K562 (cell line): Measurements from ENCODE around the gene QARS1. TPM values are rescaled to one million over a fixed set of nuclear protein-coding genes. Genes with fewer than 3 reads are reported as not detected.

Experiments
- ARNT ChIP-seq, 2 experiments: fragments of 450-650 bp; IDR thresholded peaks; 2 replicates each; pipeline ENCODE4 v1.6.1; 2016; ENCODE audit warnings: mild to moderate bottlenecking in 1 of 2
- BCL6 ChIP-seq: fragments of 250-450 bp; sonication (Bioruptor Pico); IDR thresholded peaks from 2 replicates; pipeline ENCODE4 v1.4.0; 2020
- CBX3 ChIP-seq, 2 experiments: IDR thresholded peaks; 1 replicate in 1 of 2; 2 replicates in 1 of 2; pipeline ENCODE4 v1.6.1; 2012; ENCODE audit warnings: inconsistent platforms in 2 of 2, low read length in 2 of 2, borderline replicate concordance in 1 of 2, control low read depth in 1 of 2
- CEBPB ChIP-seq: fragments of 450-650 bp; IDR thresholded peaks from 2 replicates; pipeline ENCODE4 v1.6.1; 2016; ENCODE audit warnings: missing genetic modification characterization, missing compliant biosample characterization
- FOXP1 ChIP-seq: sonication (generic); formaldehyde crosslinking; IDR thresholded peaks from 2 replicates; pipeline ENCODE4 v1.8.0; 2022; ENCODE audit warnings: mild to moderate bottlenecking, missing genetic modification reagents
- GTF2F1 ChIP-seq: IDR thresholded peaks from 2 replicates; pipeline ENCODE4 v1.6.1; 2011; ENCODE audit warnings: low read depth, low read length, improper control_type of control experiment
- HDGF ChIP-seq: fragments of 450-650 bp; IDR thresholded peaks from 2 replicates; pipeline ENCODE4 v1.6.1; 2016
- MIER1 ChIP-seq: fragments of 450-650 bp; IDR thresholded peaks from 2 replicates; pipeline ENCODE4 v1.6.1; 2016; ENCODE audit warnings: antibody characterized with exemption, mild to moderate bottlenecking, low read depth
- NELFE ChIP-seq: IDR thresholded peaks from 2 replicates; pipeline ENCODE4 v1.6.1; 2011; ENCODE audit warnings: mild to moderate bottlenecking; ENCODE audit not compliant: insufficient read depth, insufficient read length
- NEUROD1 ChIP-seq: fragments of 150-350 bp; IDR thresholded peaks from 2 replicates; pipeline ENCODE4 v1.6.1; 2014; ENCODE audit warnings: borderline replicate concordance, low read length, low read depth; ENCODE audit not compliant: partially characterized antibody
- OTX1 ChIP-seq: fragments of 450-650 bp; formaldehyde crosslinking; IDR thresholded peaks from 2 replicates; pipeline ENCODE4 v1.4.0; 2022; ENCODE audit warnings: mild to moderate bottlenecking
- POLR3G ChIP-seq: IDR thresholded peaks from 2 replicates; pipeline ENCODE4 v1.6.1; 2011; ENCODE audit not compliant: insufficient read length, insufficient replicate concordance; ENCODE audit errors: extremely low read depth
- RCOR1 ChIP-seq, 2 experiments: IDR thresholded peaks; 2 replicates each; pipeline ENCODE4 v1.6.1; 2012; ENCODE audit warnings: low read depth in 2 of 2, low read length in 2 of 2, borderline replicate concordance in 1 of 2, improper control_type of control experiment in 1 of 2
- SRSF9 ChIP-seq: fragments of 200-400 bp; formaldehyde crosslinking; IDR thresholded peaks from 2 replicates; pipeline ENCODE4 v1.6.1; 2017; ENCODE audit warnings: low read depth, low read length, borderline replicate concordance
- TAF1 ChIP-seq: IDR thresholded peaks from 2 replicates; pipeline ENCODE4 v1.6.1; 2011; ENCODE audit warnings: mild to moderate bottlenecking, low read length, moderate library complexity; ENCODE audit not compliant: insufficient read depth, control insufficient read depth, severe bottlenecking; ENCODE audit errors: extremely low read depth
- TAF7 ChIP-seq: fragments of 450-650 bp; IDR thresholded peaks from 2 replicates; pipeline ENCODE4 v1.6.1; 2016; ENCODE audit warnings: missing genetic modification characterization, missing compliant biosample characterization
- ZC3H4 ChIP-seq: sonication (generic); formaldehyde crosslinking; IDR thresholded peaks from 2 replicates; pipeline ENCODE4 v1.9.0; 2021; ENCODE audit warnings: missing genetic modification reagents, borderline replicate concordance
- ZFP1 ChIP-seq: fragments of 450-650 bp; formaldehyde crosslinking; IDR thresholded peaks from 2 replicates; pipeline ENCODE4 v1.4.0; 2020; ENCODE audit warnings: mild to moderate bottlenecking, mixed read lengths
- polyA plus RNA-seq, 8 experiments: library from polyadenylated mRNA; depleted of rRNA in 4 of 8; stranded (reverse) in 5 of 8; unstranded in 3 of 8; fragments of >200 nt; fragmentation: Nextera tagmentation in 2 of 8; fragmentation: Illumina TruSeq in 1 of 8; extraction: Ambion mirVana in 2 of 8; extraction: Trizol in 1 of 8; gene quantifications; 2 replicates each; pipeline versions ENCODE4 v1.2.1 to v1.2.3, GENCODE V29; 2011 to 2014; ENCODE audit warnings: inconsistent platforms in 1 of 8, missing spikeins in 1 of 8
- total RNA-seq, 7 experiments: library from RNA; depleted of rRNA in 6 of 7; stranded (reverse); fragments of >200 nt in 6 of 7; fragmentation: Illumina TruSeq in 2 of 7; extraction: Trizol in 2 of 7; gene quantifications; 2 replicates each; pipeline versions ENCODE4 v1.2.1 to v1.2.3, GENCODE V29; 2011 to 2021; ENCODE audit warnings: low replicate concordance in 1 of 7
- TF ChIP-seq, protein P1 (sequence below): fragments of 250-450 bp; sonication (Bioruptor Pico); IDR thresholded peaks from 2 replicates; pipeline ENCODE4 v1.4.0; 2020; ENCODE audit warnings: mild to moderate bottlenecking, moderate library complexity
- TF ChIP-seq, protein P2 (sequence below): fragments of 250-450 bp; sonication (Bioruptor Pico); IDR thresholded peaks from 2 replicates; pipeline ENCODE4 v1.5.0; 2020; ENCODE audit warnings: mild to moderate bottlenecking, borderline replicate concordance
- TF ChIP-seq, protein P3 (sequence below): fragments of 450-650 bp; IDR thresholded peaks from 2 replicates; pipeline ENCODE4 v1.6.1; 2016; ENCODE audit warnings: missing biosample characterization, missing genetic modification characterization

Gene QARS1
- total and polyA plus RNA-seq, 9 of the 15 experiments (the other 6 are each of a cell fraction or from before 2014, with no cell fraction given): 148 to 310 (median 273) TPM

DNA sequence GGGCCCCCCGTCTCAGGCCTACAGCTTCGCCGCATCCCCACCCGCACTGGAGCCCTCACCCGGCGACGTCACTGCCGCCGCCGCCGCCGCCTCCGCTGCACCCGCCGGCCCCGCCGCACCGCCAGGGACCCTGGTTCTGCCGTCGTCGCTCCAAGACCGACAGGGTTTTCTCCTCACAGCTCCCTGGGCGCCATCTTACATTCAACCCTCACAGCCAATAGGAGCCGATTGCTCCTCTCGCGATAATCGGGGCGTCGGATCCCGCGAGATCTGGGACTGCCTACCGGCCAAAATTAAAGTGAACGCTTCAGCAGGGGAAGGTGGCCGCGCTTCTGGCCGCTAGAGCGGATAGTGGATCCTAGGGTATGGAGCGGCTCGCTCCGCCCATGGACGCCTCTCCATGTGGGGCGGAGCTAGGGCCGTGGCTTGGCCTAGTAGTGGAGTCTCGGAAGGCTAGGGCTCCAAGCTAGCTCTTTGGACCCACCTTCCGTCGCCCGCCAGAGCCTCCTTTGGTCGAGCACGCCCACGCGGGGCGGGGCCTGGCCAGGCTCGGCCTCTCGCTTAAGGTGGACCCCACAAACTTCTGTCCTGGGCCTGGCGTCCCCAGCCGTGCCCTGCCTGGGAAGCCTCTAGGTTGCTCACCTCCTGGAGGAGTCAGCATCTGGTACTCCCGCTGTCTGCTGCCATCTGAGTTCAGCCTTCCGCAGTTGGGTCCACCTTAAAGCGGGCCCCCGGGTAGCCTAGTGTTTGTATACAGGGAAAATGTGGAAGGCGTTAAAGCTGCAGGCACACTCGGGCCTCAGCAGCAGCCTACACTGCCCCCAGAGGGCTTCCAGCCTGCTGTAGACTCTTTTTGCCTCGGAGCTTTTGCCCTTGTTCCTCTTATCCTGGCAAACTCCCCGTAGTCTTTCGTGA is 10.4 kb downstream of the QARS1 start, which contains the start of gene QRICH1 (continued):
- TF ChIP-seq, protein P1, sequence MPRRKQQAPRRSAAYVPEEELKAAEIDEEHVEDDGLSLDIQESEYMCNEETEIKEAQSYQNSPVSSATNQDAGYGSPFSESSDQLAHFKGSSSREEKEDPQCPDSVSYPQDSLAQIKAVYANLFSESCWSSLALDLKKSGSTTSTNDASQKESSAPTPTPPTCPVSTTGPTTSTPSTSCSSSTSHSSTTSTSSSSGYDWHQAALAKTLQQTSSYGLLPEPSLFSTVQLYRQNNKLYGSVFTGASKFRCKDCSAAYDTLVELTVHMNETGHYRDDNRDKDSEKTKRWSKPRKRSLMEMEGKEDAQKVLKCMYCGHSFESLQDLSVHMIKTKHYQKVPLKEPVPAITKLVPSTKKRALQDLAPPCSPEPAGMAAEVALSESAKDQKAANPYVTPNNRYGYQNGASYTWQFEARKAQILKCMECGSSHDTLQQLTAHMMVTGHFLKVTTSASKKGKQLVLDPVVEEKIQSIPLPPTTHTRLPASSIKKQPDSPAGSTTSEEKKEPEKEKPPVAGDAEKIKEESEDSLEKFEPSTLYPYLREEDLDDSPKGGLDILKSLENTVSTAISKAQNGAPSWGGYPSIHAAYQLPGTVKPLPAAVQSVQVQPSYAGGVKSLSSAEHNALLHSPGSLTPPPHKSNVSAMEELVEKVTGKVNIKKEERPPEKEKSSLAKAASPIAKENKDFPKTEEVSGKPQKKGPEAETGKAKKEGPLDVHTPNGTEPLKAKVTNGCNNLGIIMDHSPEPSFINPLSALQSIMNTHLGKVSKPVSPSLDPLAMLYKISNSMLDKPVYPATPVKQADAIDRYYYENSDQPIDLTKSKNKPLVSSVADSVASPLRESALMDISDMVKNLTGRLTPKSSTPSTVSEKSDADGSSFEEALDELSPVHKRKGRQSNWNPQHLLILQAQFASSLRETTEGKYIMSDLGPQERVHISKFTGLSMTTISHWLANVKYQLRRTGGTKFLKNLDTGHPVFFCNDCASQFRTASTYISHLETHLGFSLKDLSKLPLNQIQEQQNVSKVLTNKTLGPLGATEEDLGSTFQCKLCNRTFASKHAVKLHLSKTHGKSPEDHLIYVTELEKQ: no peak
- TF ChIP-seq ZC3H4 (no peak), POLR3G (no peak), TAF1 (peak; percentile 94), BCL6 (no peak), RCOR1 (IDR thresholded peaks at IDR 0.05; ENCODE audit: borderline replicate concordance in 1 of 2, low read depth in 2 of 2, low read length in 2 of 2) (0 out of 4 replicates have a peak, but pooled peaks of 1 of the 2 experiments have one; percentile 10), NEUROD1 (peak; percentile 96), ZFP1 (no peak), ARNT (IDR thresholded peaks at IDR 0.05) (0 out of 4 replicates have a peak, but pooled peaks of 1 of the 2 experiments have one; percentile 39), SRSF9 (no peak), CEBPB (no peak), FOXP1 (CRISPR knock-in tag) (no peak), OTX1 (CRISPR knock-in tag) (no peak), GTF2F1 (no peak), NELFE (no peak), TAF7 (peak; percentile 33; the same call in 1 of the 2 replicates), CBX3 (IDR thresholded peaks at IDR 0.05; ENCODE audit: borderline replicate concordance in 1 of 2, low read length in 2 of 2) (no peak), HDGF (no peak), MIER1 (no peak)
- TF ChIP-seq, protein P2, sequence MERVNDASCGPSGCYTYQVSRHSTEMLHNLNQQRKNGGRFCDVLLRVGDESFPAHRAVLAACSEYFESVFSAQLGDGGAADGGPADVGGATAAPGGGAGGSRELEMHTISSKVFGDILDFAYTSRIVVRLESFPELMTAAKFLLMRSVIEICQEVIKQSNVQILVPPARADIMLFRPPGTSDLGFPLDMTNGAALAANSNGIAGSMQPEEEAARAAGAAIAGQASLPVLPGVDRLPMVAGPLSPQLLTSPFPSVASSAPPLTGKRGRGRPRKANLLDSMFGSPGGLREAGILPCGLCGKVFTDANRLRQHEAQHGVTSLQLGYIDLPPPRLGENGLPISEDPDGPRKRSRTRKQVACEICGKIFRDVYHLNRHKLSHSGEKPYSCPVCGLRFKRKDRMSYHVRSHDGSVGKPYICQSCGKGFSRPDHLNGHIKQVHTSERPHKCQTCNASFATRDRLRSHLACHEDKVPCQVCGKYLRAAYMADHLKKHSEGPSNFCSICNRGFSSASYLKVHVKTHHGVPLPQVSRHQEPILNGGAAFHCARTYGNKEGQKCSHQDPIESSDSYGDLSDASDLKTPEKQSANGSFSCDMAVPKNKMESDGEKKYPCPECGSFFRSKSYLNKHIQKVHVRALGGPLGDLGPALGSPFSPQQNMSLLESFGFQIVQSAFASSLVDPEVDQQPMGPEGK: no peak
- TF ChIP-seq, protein P3, sequence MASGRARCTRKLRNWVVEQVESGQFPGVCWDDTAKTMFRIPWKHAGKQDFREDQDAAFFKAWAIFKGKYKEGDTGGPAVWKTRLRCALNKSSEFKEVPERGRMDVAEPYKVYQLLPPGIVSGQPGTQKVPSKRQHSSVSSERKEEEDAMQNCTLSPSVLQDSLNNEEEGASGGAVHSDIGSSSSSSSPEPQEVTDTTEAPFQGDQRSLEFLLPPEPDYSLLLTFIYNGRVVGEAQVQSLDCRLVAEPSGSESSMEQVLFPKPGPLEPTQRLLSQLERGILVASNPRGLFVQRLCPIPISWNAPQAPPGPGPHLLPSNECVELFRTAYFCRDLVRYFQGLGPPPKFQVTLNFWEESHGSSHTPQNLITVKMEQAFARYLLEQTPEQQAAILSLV (tag): no peak
